Measurements from ENCODE around the gene VSTM2L. TPM values are rescaled to one million over a fixed set of nuclear protein-coding genes. Genes with fewer than 3 reads are reported as not detected.

The VSTM2L gene
- polyA plus RNA-seq, 2 of the 4 experiments (the other 2 are of a cell fraction): 2.0 to 5.8 TPM

- no peak overlapping the region for H3K4me2 ChIP-seq
- POLR2A ChIA-PET: no interaction called here
- no peaks in the 10 kb centered on the region for H3K9me3 ChIP-seq
- no peak overlapping the region for H3K4me3 ChIP-seq
- ATAC-seq (no peak), DNase-seq (ENCODE audit: low read depth in 1 of 2, low spot score in 1 of 2) (no peak), FAIRE-seq (no peak)
- CTCF ChIA-PET: no interaction called here
- WGBS (ENCODE audit: missing lambda C conversion rate): 82% methylated on average over 3 of the region's 3 CpGs
- no peaks in the 10 kb centered on the region for H3K4me1 ChIP-seq
- TF ChIP-seq KDM1A (IDR thresholded peaks at IDR 0.05; ENCODE audit: low read depth) (no peak), BHLHE40 (IDR thresholded peaks at IDR 0.05; ENCODE audit: low read depth, low read length) (no peak), CBX2 (IDR thresholded peaks at IDR 0.05; ENCODE audit: borderline replicate concordance, low read depth) (no peak), HDAC2 (IDR thresholded peaks at IDR 0.05) (no peak), JUN (IDR thresholded peaks at IDR 0.05) (no peak), HOXB13 (CRISPR knock-in tag; IDR thresholded peaks at IDR 0.05; ENCODE audit: low read depth) (no peak), EHMT2 (IDR thresholded peaks at IDR 0.05; ENCODE audit: low read depth) (no peak), MAFK (IDR thresholded peaks at IDR 0.05; ENCODE audit: partially characterized antibody) (no peak), HOXA7 (CRISPR knock-in tag; IDR thresholded peaks at IDR 0.05) (no peak)
- H3K27ac ChIP-seq: no peak overlapping the region
Measured at GRCh38 chr20:37868851-37869333, 34.0 kb upstream of the VSTM2L start.

GRCh38 chr20:37869334-37869861 is 33.5 kb upstream of the VSTM2L start:
- Histone ChIP-seq H3K4me2 (no peak overlapping the region), H3K27ac (no peak overlapping the region), H3K4me3 (no peak overlapping the region), H3K9me3 (no peaks in the 10 kb centered on the region), H3K4me1 (no peaks in the 10 kb centered on the region)
- no peak for TF ChIP-seq MYC (IDR thresholded peaks at IDR 0.05; ENCODE audit: borderline replicate concordance, low read length)
- no peak for TF ChIP-seq TP53 (CRISPR knock-in tag; IDR thresholded peaks at IDR 0.05)
- TF ChIP-seq EP300 (IDR thresholded peaks at IDR 0.05): no peak
- TF ChIP-seq PBX3 (IDR thresholded peaks at IDR 0.05): no peak
- no peak for TF ChIP-seq ZSCAN20 (CRISPR knock-in tag; IDR thresholded peaks at IDR 0.05)
- TF ChIP-seq RNF2 (IDR thresholded peaks at IDR 0.05; ENCODE audit: borderline replicate concordance, low read depth): no peak
- no peak for TF ChIP-seq GATA3 (IDR thresholded peaks at IDR 0.05; ENCODE audit: borderline replicate concordance)
- TF ChIP-seq USF2 (IDR thresholded peaks at IDR 0.05): no peak
- CTCF ChIA-PET: interaction anchor here (0.7 kb wide), 1 partner anchor 122 kb away, joined by 3 read pairs; no protein-coding TSS in a partner anchor
- ATAC-seq (no peak), FAIRE-seq (no peak), DNase-seq (ENCODE audit: low read depth in 1 of 2, low spot score in 1 of 2) (no peak)
- POLR2A ChIA-PET: no interaction called here
- 76% methylated on average over 4 of the region's 6 CpGs for WGBS (ENCODE audit: missing lambda C conversion rate)

- Histone ChIP-seq H3K4me3 (no peak overlapping the region), H3K9me3 (no peaks in the 10 kb centered on the region), H3K4me1 (no peaks in the 10 kb centered on the region), H3K4me2 (no peak overlapping the region), H3K27ac (no peak overlapping the region)
- FAIRE-seq: no peak
- POLR2A ChIA-PET: no interaction called here
- no peak for DNase-seq (ENCODE audit: low read depth in 1 of 2, low spot score in 1 of 2)
- no peak for TF ChIP-seq CTCF (IDR thresholded peaks at IDR 0.05)
- no peak for TF ChIP-seq SREBF2 (IDR thresholded peaks at IDR 0.05)
- no peak for TF ChIP-seq POLR2A (IDR thresholded peaks at IDR 0.05; ENCODE audit: low read length)
- no peak for TF ChIP-seq MAFK (IDR thresholded peaks at IDR 0.05; ENCODE audit: partially characterized antibody)
- no peak for TF ChIP-seq RAD21 (conservative IDR thresholded peaks at IDR 0.05 in 1 of 2, IDR thresholded peaks at IDR 0.05 in 1 of 2)
- TF ChIP-seq FOXS1 (CRISPR knock-in tag; IDR thresholded peaks at IDR 0.05): no peak
- TF ChIP-seq MAZ (IDR thresholded peaks at IDR 0.05; ENCODE audit: borderline replicate concordance, low read depth, low read length): no peak
- TF ChIP-seq HOXB13 (CRISPR knock-in tag; IDR thresholded peaks at IDR 0.05; ENCODE audit: low read depth): no peak
- TF ChIP-seq NR3C1 (IDR thresholded peaks at IDR 0.05): no peak
- no peak for TF ChIP-seq HEYL (CRISPR knock-in tag; IDR thresholded peaks at IDR 0.05)
- no peak for TF ChIP-seq BCL3 (IDR thresholded peaks at IDR 0.05)
- TF ChIP-seq HDAC2 (IDR thresholded peaks at IDR 0.05): no peak
- no peak for TF ChIP-seq POLR2AphosphoS2 (conservative IDR thresholded peaks at IDR 0.05; ENCODE audit: low read length)
- TF ChIP-seq KDM5A (IDR thresholded peaks at IDR 0.05): no peak
- no peak for TF ChIP-seq EHMT2 (IDR thresholded peaks at IDR 0.05; ENCODE audit: low read depth)
- no peak for TF ChIP-seq EP300 (IDR thresholded peaks at IDR 0.05)
- TF ChIP-seq CHD4 (IDR thresholded peaks at IDR 0.05; ENCODE audit: borderline replicate concordance): no peak
- no peak for TF ChIP-seq CHD2 (IDR thresholded peaks at IDR 0.05; ENCODE audit: low read length, partially characterized antibody)
- no peak for TF ChIP-seq BHLHE40 (IDR thresholded peaks at IDR 0.05; ENCODE audit: low read depth, low read length)
- no peak for TF ChIP-seq TFCP2L1 (CRISPR knock-in tag; IDR thresholded peaks at IDR 0.05)
- 85% methylated on average over 11 of the region's 11 CpGs for WGBS (ENCODE audit: missing lambda C conversion rate)
- CTCF ChIA-PET: no interaction called here
- ATAC-seq: no peak
Measured at GRCh38 chr20:37870294-37870693, 32.6 kb upstream of the VSTM2L start.
